HK-2 (cell line): ENCODE data around the gene GPC6.
"Not testable (repeated sequence)": the region's sequence is repeated elsewhere in the genome, so short reads cannot be mapped to it uniquely, and the experiment has no call there.

Experiments
- DNase-seq: peaks from one replicate; pipeline ENCODE4 v3.0.0-alpha.2; 2018; ENCODE audit not compliant: unreplicated experiment

The GPC6 gene

GRCh38 chr13:94204946-94205345, 978.3 kb downstream of the GPC6 start:
- DNase-seq = no peak

DNA sequence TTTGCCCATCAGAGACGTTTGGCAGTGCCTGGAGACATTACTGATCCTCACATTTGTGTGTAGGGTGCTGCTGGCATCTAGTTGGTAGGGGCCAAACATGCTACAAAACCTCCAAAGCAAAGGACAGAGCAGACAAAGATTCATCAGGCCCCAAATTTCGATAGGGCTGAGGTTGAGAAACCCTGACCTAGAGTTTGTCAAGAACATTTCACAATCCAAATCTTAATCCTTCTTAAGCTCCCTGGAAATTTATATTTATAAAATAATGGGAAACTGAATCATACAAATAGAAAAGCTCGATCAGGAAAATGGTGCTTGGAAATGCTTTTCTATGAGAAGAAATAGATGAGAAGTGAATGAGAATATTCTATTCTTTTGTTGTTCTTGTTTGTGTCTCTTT, 979.3 kb downstream of the GPC6 start:
- no peak for DNase-seq

DNA sequence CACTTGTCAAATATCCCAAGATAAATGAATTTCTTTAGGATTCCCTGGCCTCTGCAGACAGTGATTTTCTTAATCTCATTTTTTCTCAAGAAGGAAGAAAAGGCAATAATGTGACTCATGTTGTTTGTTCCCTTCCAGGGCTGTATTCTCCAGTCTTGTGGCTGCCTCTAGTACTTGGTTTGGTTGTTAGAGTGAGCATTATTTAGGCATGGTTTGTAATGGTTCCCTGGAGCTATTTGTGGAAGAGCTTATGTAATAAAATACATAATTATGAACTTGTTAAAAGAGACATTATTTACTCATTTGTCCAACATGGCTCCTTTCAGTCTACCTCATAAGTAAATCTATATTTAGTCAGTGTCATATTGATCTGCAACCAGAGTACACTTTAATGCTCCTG, 982.5 kb downstream of the GPC6 start:
- no peak for DNase-seq

GRCh38 chr13:94209913-94210312, 983.3 kb downstream of the GPC6 start:
- DNase-seq = not testable (repeated sequence)

GRCh38 chr13:94210816-94211215, 984.2 kb downstream of the GPC6 start:
- no peak for DNase-seq

GRCh38 chr13:94212196-94212595, 985.6 kb downstream of the GPC6 start:
- DNase-seq = no peak

GRCh38 chr13:94214121-94214520, 987.5 kb downstream of the GPC6 start:
- no peak for DNase-seq

DNA sequence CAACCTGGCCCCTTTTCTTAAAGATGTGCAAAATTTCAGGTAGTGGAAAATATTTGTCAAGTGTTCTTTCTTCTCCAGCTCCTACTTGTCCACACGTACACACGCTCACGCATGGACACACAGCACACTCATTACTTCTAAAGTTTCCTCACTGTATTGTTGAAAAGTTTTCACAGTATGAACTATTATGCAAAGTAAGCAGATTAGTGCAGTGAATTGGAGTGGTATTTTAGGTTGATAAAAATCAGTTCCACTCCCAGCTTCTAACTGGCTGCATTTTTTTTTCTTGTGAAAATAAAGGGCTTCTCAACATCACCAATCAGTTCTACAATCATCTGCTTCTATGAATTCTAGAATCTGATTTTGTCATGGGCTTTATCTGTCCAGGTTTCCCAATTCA, 988.4 kb downstream of the GPC6 start:
- DNase-seq = no peak

- DNase-seq = no peak
These were observed 989.9 kb downstream of the GPC6 start for GRCh38 chr13:94216476-94216875.

DNA sequence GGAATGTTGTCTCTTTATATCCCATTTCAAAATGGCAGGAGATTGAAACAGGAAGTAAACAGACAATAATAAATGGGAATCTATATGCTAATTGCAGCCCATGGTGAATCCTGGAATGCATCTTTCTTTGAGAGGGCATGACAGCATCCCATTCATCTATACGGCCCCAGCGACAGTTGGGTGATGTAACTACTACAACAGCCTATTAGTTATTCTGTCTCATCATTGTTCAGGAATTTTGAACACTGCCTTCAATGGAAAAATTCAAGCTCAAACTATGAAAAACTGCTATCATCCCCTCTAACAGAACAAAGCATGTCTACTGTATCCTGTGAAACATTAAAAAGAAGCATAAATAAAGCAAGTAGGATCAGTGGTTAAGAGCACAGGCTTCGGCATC, 990.8 kb downstream of the GPC6 start:
- DNase-seq = no peak

- DNase-seq = no peak
These were observed 991.9 kb downstream of the GPC6 start for GRCh38 chr13:94218537-94218936.

DNA sequence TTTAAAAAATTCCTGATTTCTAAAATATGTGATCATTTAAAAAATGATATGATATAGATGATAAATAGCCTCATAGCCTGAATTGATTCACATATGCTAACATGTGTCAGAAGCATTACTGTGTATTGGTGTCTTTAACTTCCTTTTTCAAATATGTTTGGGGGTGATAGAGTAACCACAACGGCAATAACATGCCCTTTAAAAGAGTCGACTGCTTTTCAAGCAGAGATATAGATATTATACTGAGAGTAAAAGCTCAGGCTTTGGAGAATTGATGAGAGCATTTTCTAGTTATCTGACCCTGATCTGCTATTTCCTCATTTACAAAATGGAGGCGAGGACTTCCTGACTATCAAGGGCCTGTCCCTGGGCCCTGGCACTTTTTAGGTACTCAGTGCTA, 992.3 kb downstream of the GPC6 start:
- no peak for DNase-seq

DNA sequence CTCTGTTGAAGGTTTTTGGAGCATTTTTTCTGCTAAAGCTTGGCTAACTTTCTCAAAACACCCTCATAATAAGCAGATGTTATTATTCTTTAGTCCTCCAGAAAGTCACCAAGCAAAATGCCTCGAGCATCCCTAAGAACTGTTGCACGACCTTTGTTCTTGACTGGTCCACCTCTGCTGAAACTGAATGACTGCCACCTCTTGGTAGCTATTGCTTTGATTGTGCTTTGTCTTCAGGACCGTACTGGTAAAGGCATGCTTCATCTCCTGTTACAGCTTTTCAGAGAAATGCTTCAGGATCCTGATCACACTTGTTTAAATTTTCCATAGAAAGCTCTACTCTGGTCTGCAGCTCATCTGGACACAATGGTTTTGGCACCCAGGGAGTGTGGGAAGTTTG, 998.1 kb downstream of the GPC6 start:
- no peak for DNase-seq

DNA sequence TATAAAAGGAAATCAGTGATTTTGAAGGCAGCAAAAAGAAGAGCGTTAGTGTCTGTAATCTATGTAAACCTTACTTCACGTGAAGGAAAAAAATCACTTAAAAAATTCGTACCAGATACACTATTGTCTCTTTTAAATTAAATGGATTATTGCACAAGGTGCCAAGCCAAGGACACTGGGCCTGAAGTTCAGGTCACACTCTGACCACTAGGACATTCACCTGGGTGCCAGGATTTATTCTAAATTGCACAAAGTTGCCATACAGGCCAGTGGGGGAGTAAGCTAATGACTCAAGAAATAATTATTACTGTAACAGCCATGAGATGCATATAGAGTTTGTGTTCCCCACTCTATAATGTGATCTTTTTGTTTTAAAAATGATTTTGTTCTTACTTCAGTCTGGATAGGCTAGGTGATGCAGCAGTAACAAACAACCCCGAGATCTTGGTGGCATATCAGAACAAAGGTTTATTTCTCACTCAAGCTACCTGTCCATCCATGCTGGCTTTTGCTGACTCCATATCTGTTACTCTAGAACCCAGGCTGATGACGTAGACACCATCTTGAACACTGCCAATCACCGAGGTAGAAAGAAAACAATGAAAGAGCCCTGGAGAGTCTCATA, 1000.8 kb downstream of the GPC6 start:
- DNase-seq = no peak

DNA sequence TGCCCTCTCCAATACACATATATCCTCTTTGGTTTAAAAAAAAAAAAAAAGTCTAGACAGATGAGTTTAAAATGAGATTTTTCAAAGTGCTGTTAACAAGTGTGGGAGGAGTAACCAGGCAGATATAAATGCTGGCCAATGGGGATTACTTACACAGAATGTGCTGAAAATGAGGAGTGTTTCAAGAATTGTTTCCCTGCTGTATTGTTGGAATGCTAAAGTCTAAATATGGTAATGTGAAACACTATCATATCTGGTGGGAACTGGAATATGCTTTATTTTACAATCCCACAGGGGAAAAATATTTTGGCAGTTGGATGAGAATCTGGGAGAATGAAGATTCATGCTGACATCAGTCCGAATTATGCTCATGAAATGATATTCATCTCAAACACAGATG, 1002.2 kb downstream of the GPC6 start:
- DNase-seq = no peak

DNA sequence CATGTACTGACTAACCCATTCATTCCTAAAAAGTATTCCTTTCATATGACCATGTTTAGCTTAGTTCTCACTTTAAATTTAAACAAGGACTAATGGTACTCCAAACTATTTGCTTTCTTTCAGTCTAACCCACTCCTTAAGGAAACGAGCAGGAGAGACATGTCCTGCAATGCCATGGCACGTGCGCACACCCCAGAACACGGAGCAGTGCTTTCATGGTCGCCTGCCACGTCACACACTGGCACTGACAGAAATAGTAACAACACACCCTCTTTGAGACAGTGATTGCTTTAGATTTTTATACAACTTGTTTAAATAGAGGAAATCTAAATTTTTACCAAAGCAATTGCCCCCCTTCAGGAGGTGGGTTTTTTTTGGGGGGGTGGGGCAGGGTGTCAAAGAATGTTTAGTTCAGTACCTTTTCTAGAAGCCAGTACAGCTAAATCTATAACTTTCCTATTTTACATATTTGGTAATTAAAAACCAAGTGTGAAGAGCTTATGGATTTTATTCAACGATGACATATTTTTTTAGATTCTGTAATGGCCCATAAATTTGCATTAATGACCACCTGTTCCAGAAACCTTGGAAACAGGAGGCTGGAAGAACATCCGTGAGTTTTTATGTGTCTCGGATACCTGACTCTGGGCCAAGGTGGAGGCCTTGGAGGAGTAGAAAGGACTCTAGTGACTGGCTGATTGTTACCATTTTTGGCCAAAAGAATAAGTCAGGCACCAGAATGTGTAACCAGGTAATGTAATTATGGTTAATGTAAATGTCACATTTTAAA, 1005.7 kb downstream of the GPC6 start:
- no peak for DNase-seq

DNA sequence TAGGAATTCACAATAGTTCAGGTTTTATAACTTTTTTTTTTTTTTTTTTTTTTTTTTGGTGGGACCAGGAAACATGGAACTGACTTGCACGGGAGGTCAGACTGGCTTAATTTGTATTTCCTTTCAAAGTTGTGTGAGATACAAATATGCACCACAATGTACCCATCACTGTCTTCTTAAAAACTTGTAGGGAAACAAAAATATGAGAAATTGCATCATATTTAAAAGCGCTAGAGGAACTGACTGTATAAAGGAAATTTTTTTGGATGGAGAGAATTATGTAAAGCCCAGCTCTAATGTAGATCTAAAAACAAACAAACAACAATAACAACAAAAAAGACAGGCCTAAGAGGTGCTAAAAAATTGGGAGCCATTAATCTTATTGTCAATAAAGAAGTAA, 1006.3 kb downstream of the GPC6 start:
- no peak for DNase-seq

- DNase-seq = peak; percentile 40
These were observed 1006.8 kb downstream of the GPC6 start for GRCh38 chr13:94233401-94233800.

GRCh38 chr13:94233837-94234236, 1007.2 kb downstream of the GPC6 start:
- DNase-seq = no peak

GRCh38 chr13:94234738-94235137, 1008.1 kb downstream of the GPC6 start:
- no peak for DNase-seq

DNA sequence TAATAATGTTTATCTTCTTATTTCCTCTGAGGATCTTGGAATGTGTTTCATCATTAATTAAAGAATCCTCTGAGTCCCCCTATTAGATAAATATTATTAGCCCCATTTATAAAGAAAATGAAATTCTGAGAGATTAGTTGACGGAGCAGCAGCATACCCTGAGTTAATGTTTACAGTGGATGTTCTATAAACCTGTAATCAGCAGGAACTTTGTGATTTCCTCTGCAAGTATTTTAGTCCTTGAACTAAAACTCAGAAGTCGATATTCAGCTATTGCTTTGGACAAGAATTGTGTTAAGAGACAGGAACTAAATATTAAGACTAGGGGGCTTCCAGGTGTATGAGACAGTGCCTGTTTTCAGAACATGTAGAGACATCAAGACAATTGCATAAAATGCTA, 1009.5 kb downstream of the GPC6 start:
- DNase-seq = no peak

DNA sequence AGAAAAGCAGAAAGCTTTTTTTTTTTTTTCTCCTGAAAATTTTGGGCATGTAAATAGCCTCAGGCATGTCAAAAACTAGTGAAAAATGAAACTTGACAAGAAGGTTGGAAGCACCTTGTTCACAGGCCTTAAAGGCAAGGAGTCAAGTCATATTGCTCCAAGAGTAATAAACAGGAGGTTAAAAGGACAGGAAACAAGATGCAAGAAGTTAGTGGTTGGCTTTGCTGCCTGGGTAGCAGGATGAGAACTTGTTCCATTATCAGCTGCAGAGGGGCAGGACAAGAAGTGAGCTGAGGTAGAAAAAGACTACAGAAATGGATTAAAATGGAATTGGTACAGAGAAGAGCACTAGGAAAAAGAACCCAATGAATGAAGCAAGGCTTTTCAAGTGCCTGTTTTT, 1010.3 kb downstream of the GPC6 start:
- no peak for DNase-seq

DNA sequence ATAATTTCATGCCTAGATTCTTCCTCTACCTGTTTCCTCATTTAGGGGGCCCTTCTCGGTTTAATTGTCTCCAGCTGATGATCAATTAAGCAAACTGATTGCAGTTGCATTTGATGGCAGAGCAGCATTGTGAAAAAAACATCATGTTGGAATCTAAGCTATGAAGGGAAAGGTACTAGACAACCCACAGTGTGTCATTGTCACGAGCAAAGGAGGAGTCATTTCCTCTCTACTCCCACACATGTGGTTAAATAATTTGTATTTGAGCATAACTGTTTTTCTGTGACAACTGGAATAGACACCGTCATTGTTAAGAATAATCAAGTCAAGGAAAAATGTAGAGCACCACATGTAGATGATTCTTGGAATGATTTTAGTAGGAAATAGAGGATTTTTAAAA, 1012.5 kb downstream of the GPC6 start:
- DNase-seq = no peak

DNA sequence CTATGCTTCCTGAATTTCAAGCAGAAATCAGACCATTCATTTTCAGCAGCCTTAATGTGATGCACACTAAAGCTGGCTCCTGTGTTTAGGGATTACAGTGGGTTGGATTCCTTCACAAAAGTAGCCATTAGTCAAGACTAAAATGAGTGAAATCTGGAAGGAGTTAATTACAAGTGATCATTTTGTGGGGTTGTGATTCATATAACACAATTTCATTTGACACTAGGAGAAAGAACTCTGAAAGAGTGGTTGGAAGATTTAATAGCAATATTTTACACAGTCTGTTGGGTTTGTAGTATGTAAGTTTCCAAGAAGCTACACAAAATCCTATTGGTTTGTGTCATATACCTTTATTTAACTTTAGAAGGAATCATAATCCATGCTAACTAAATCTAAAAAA, 1015.9 kb downstream of the GPC6 start:
- DNase-seq = no peak
